Esophagus (tissue), 2 donors: ENCODE measurements around the gene SGK1. TPM values are rescaled to one million over a fixed set of nuclear protein-coding genes. Genes with fewer than 3 reads are reported as not detected.

Experiments
- H3K27ac ChIP-seq, 2 donors: one replicate each; pipeline ENCODE4 v1.5.1; 2013; ENCODE audit warnings: low read depth in 2 of 2, mild to moderate bottlenecking in 2 of 2, inconsistent platforms in 1 of 2, low read length in 1 of 2, moderate library complexity in 1 of 2
- H3K27me3 ChIP-seq, 2 donors: one replicate each; pipeline ENCODE4 v1.6.1; 2013; ENCODE audit warnings: low read length in 2 of 2, control low read depth in 1 of 2, mild to moderate bottlenecking in 1 of 2; ENCODE audit not compliant: insufficient read depth in 2 of 2, control insufficient read depth in 1 of 2
- H3K36me3 ChIP-seq, 2 donors: one replicate each; pipeline ENCODE4 v1.6.1; 2013; ENCODE audit warnings: low read length in 1 of 2; ENCODE audit not compliant: control insufficient read depth in 2 of 2, insufficient read depth in 2 of 2
- H3K4me1 ChIP-seq, 2 donors: one replicate each; pipeline ENCODE4 v1.6.1; 2013; ENCODE audit warnings: low read length in 1 of 2; ENCODE audit not compliant: control insufficient read depth in 2 of 2, insufficient read depth in 2 of 2
- H3K4me3 ChIP-seq, 2 donors: one replicate each; pipeline ENCODE4 v1.5.1; 2013; ENCODE audit warnings: low read length in 2 of 2, mild to moderate bottlenecking in 2 of 2, low read depth in 1 of 2, moderate library complexity in 1 of 2
- H3K9me3 ChIP-seq, 2 donors: one replicate each; pipeline ENCODE4 v1.6.1; 2013; ENCODE audit warnings: mild to moderate bottlenecking in 2 of 2, low read depth in 1 of 2, low read length in 1 of 2, moderate library complexity in 1 of 2; ENCODE audit not compliant: control insufficient read depth in 2 of 2, insufficient read depth in 1 of 2
- WGBS, 2 donors: extraction: QIAGEN DNeasy Blood & Tissue Kit; methylation state at CpG; one replicate each; pipeline ENCODE4 v1.1.7; 2013; 5-methylcytosine and 5-hydroxymethylcytosine counted together
- polyA plus RNA-seq, 2 donors: library from polyadenylated mRNA; stranded (reverse); fragments of 200-250 nt; gene quantifications; one replicate each; pipeline ENCODE4 v1.2.3, GENCODE V29; 2013
- donor health status: healthy with polysubstance abuse.
- donor health status: Bipolar disorder and iron deficiency.

Gene SGK1
- polyA plus RNA-seq, result 10 to 100 TPM; 64.7 to 66.4 TPM

GRCh38 chr6:134317471-134318131 is at the start of gene SGK1:
TSS of gene SGK1 (minus strand) at chr6:134318112. CDS start at chr6:134317460, 652 bp downstream.
- Histone ChIP-seq H3K9me3 (no peaks in the 10 kb centered on the region), H3K27me3 (no peaks in the 10 kb centered on the region), H3K36me3 (no peaks in the 10 kb centered on the region), H3K27ac (no peak within 1 kb of the TSS), H3K4me3 (peak within 1 kb of the TSS; percentile 40 to 55), H3K4me1 (no peaks in the 10 kb centered on the region)
- 2 to 4% methylated on average over 33 of the region's 33 CpGs for WGBS, 2 donors

GRCh38 chr6:134363323-134364039 is 45.6 kb upstream of the SGK1 start:
- no peak overlapping the region for H3K4me3 ChIP-seq
- 48 to 64% methylated on average over 2 of the region's 2 CpGs for WGBS, 2 donors

GRCh38 chr6:134361011-134361410 is 43.1 kb upstream of the SGK1 start:
- H3K4me3 ChIP-seq, result no peak overlapping the region

More at GRCh38 chr6:134363323-134364039, 45.6 kb upstream of the SGK1 start:
- H3K4me1 ChIP-seq, result no peaks in the 10 kb centered on the region
- no peaks in the 10 kb centered on the region for H3K36me3 ChIP-seq
- no peak overlapping the region for H3K27ac ChIP-seq
- H3K9me3 ChIP-seq, result no peaks in the 10 kb centered on the region
- no peaks in the 10 kb centered on the region for H3K27me3 ChIP-seq

GRCh38 chr6:134359302-134359701 is 41.4 kb upstream of the SGK1 start:
- Histone ChIP-seq H3K36me3 (no peaks in the 10 kb centered on the region), H3K9me3 (no peaks in the 10 kb centered on the region), H3K4me3 (no peak overlapping the region), H3K27me3 (no peaks in the 10 kb centered on the region), H3K27ac (no peak overlapping the region), H3K4me1 (no peaks in the 10 kb centered on the region)
- whole genome bisulfite sequencing, 2 donors, result 78 to 86% methylated on average over 2 of the region's 2 CpGs

More at GRCh38 chr6:134361011-134361410, 43.1 kb upstream of the SGK1 start:
- Histone ChIP-seq H3K27ac (no peak overlapping the region), H3K9me3 (no peaks in the 10 kb centered on the region), H3K27me3 (no peaks in the 10 kb centered on the region), H3K36me3 (no peaks in the 10 kb centered on the region), H3K4me1 (no peaks in the 10 kb centered on the region)
- 95 to 96% methylated on average over 6 of the region's 6 CpGs for WGBS, 2 donors

- 76 to 78% methylated on average over 4 of the region's 4 CpGs for WGBS, 2 donors
- no peak overlapping the region for H3K27ac ChIP-seq
Measured at GRCh38 chr6:134358320-134358719, 40.4 kb upstream of the SGK1 start.

GRCh38 chr6:134357022-134357487 is 39.1 kb upstream of the SGK1 start:
- no peak overlapping the region for H3K27ac ChIP-seq
- H3K27me3 ChIP-seq, result no peaks in the 10 kb centered on the region
- no peak overlapping the region for H3K4me3 ChIP-seq
- H3K4me1 ChIP-seq, result no peaks in the 10 kb centered on the region
- WGBS, 2 donors, result 59 to 72% methylated on average over 2 of the region's 2 CpGs
- no peaks in the 10 kb centered on the region for H3K36me3 ChIP-seq
- no peaks in the 10 kb centered on the region for H3K9me3 ChIP-seq

More at GRCh38 chr6:134358320-134358719, 40.4 kb upstream of the SGK1 start:
- H3K27me3 ChIP-seq, result no peaks in the 10 kb centered on the region
- H3K4me3 ChIP-seq, result no peak overlapping the region
- H3K9me3 ChIP-seq, result no peaks in the 10 kb centered on the region
- H3K36me3 ChIP-seq, result no peaks in the 10 kb centered on the region
- H3K4me1 ChIP-seq, result no peaks in the 10 kb centered on the region

- H3K27me3 ChIP-seq, result no peaks in the 10 kb centered on the region
- H3K36me3 ChIP-seq, result no peaks in the 10 kb centered on the region
- no peak overlapping the region for H3K27ac ChIP-seq
- no peak overlapping the region for H3K4me3 ChIP-seq
- WGBS, 2 donors, result 94% methylated on average over 3 of the region's 3 CpGs
- H3K9me3 ChIP-seq, result no peaks in the 10 kb centered on the region
- no peaks in the 10 kb centered on the region for H3K4me1 ChIP-seq
Measured at GRCh38 chr6:134356405-134356804, 38.5 kb upstream of the SGK1 start.

- H3K36me3 ChIP-seq, result no peaks in the 10 kb centered on the region
- 68 to 73% methylated on average over 4 of the region's 4 CpGs for WGBS, 2 donors
- no peaks in the 10 kb centered on the region for H3K4me1 ChIP-seq
Measured at GRCh38 chr6:134352786-134353480, 35.0 kb upstream of the SGK1 start.

GRCh38 chr6:134351615-134352474 is 33.9 kb upstream of the SGK1 start:
- Histone ChIP-seq H3K27ac (no peak overlapping the region), H3K27me3 (no peaks in the 10 kb centered on the region), H3K9me3 (no peaks in the 10 kb centered on the region), H3K36me3 (no peaks in the 10 kb centered on the region), H3K4me1 (peaks cover 0 to 3% of the 10 kb centered on the region in 2 donors), H3K4me3 (no peak overlapping the region)
- WGBS, 2 donors, result 73 to 79% methylated on average over 7 of the region's 7 CpGs

More at GRCh38 chr6:134352786-134353480, 35.0 kb upstream of the SGK1 start:
- Histone ChIP-seq H3K9me3 (no peaks in the 10 kb centered on the region), H3K27ac (no peak overlapping the region), H3K4me3 (no peak overlapping the region), H3K27me3 (no peaks in the 10 kb centered on the region)
